Endothelial cell of hepatic sinusoid (primary cell): Measurements from ENCODE around the gene LTBP1.
"Not testable (repeated sequence)": the region's sequence is repeated elsewhere in the genome, so short reads cannot be mapped to it uniquely, and the experiment has no call there.

Source experiments
- in situ Hi-C: cut with HindIII; loops from 2 replicates; pipeline ENCODE4 v1.10.0; 2017; ENCODE audit warnings: low sequenced_read_pairs

Gene LTBP1

DNA sequence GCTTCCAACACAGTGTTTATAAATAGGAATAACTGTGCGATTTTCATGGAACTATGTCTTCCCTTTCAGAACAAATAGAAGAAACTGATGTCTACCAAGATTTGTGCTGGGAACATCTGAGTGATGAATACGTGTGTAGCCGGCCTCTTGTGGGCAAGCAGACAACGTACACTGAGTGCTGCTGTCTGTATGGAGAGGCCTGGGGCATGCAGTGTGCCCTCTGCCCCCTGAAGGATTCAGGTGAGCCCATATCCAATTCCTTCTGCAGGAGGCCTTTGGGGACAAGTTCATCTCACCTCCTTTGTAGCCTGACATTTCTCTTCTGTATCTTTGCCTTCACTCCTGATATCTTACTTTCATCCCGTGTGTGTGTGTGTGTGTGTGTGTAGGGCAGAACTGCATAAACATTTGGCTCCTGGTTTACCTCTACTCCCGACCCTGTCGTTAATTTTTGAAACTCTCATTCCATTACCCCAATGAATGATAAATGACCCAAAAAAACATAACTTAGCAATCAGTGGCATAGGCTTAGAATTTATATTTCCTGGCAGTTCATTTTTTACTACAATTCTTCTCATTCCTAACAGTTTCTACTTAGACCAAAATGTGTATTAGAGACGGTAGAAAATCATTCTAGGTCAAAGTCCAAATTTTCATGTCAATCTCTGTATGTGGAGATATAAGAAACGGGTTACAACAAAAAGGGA is 418.7 kb downstream of the LTBP1 start:
- in situ Hi-C loops, result no loop called here

DNA sequence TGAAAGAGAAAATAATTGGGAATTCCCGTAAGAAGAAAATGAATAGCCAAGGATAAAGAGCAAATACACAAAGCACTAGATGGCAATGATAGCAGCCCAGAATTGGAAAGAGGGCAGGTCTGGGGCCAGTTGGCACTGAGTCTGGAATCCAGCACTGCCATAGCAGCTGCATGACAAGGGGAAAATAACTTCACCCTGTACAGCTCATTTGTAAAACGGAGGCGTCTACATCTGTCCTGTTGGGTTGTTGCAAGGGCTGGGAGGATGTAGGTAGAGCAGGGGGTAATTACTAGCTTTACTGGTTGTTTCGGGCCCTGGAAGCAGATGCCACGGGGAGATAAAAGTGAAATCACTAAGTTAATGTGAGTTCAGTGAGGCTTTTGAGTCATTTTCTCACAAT is 419.7 kb downstream of the LTBP1 start:
- in situ Hi-C loops, result no loop called here

DNA sequence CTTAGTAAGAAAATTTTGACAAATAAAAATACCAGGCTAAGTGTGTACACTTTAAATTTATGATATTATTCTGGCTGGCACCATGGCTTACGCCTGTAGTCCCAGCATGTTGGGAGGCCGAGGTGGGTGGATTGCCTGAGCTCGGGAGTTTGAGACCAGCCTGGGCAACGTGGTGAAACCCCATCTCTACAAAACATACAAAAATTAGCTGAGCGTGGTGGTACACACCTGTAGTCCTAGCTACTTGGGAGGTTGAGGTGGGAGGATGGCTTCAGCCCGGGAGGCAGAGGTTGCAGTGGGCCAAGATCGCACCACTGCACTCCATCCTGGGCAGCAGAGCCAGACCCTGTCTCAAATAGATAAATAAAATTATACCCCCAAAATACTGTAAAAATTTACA is 421.8 kb downstream of the LTBP1 start:
- in situ Hi-C loops, result not testable (repeated sequence)

GRCh38 chr2:33369191-33369590 is 422.4 kb downstream of the LTBP1 start:
- in situ Hi-C loops, result no loop called here

DNA sequence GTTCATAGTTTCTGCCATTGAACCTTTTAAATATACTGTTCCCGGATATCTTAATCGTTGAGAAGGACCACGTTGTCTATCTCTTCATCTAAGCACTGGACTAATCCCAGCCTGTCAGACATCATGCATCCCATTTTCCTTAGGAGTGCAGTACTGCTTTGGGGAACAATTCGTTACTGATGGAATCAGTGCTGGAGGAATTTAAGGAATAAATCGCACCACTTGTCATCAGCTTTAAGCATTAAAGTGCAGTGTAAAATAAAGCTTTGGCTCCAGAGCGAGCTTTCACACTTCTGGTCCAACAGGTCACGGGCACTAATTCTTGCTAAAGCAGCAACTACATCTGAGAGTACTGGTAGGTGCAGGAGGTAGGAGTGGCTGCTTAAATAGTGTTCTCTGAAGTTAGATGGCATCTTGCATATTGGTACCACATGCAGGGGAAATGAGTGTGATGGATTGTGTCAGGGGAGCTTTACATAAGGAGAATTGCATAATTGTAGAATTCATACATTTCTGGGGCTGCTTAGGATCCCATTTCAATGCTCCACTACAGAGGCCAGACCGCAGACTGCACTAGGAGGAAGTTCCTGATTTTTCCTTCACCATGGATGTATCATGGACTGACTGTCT is 424.0 kb downstream of the LTBP1 start:
- in situ Hi-C loops, result loop anchor here (5.0 kb wide), 2 partner anchors 183 to 423 kb away; partner anchors contain the start of gene LTBP1

DNA sequence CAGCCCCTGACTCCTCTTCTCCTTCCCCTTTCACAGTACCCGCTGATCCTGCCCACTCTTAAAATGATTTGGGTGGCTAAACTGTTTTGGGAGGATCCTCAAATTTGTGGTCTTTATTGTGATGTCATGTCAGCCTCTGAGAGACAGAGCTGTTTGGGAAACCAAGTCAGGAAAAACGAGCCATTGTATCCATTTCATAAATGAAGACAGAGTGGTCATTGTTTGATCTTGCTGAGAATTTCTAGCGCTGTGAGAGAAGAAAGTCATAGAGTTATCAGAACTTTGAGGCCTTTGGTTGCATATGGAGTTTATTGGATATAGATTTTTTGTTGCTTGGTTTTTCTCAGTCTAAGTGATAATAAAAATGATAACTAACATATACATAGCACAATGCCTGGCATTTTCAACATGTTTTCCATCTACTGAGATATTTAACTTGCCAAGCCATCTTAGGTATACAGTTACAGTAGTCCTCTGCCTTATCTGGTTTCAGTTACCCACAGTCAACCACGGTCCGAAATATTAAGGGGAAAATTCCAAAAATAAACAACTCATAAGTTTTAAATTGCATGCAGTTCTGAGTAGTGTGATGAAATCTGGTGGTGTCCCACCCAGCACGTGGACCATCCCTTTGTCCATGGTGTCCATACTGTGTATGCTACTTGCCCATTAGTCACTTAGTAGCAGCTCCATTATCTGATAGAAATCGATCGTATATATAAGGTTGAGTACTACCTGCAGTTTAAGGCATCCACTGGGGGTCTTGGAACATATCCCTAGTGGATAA is 424.7 kb downstream of the LTBP1 start:
- in situ Hi-C loops, result loop anchor here (5.0 kb wide), 2 partner anchors 184 to 424 kb away; partner anchors contain the start of gene LTBP1

DNA sequence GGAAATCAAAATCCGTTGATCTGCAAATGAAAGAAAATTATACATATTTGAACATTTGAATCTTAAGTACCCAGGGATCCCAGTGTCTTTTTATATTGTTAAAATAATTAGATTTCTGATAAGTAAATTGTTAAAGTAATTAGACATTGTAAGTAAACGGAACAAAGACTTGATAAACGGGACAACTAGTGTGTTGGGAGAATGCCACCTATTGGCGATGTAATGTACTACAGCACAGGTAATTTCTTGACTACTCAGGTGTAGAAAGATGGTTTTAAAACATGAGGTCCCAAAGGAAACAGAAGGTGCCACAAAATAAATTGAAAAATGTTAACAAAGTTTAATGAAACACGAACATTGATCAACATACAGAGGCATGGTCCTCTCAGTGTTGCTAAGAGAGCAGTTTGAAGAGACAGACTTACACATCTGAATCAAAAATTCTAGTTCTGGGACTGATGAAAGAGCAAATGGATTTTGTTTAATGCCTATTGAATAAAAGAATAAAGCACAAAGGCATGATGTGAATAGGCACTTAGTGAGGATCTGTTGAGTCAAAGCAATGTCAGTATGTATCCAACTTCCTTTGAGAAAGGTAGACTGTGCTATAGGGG is 426.3 kb downstream of the LTBP1 start:
- in situ Hi-C loops, result loop anchor here (5.0 kb wide), 2 partner anchors 186 to 426 kb away; partner anchors contain the start of gene LTBP1

- in situ Hi-C loops, result loop anchor here (5.0 kb wide), 2 partner anchors 187 to 427 kb away; partner anchors contain the start of gene LTBP1
These were observed 427.2 kb downstream of the LTBP1 start for GRCh38 chr2:33373986-33374385.

GRCh38 chr2:33375054-33375453 is 428.3 kb downstream of the LTBP1 start:
- in situ Hi-C loops, result loop anchor here (5.0 kb wide), 2 partner anchors 93 to 593 kb away; no protein-coding TSS in a partner anchor

DNA sequence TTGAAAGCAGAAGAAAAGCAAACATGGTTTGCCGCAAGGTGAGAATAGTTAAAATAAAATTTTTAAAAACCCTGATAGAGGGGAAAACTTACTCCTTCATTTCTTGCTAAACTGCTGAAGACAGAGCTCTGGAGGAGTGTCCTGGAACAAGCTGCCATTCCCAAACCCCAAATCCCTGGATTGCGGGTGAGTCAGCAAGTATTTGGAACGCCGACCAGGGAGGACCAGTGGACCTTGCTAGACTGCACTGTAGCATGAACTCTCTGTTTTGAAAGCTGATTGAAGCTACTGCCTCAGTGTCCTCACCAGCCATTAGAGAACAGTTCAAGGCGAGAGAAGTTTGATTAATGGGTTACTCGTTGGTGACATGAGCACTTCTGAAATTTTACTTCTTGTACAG is 430.3 kb downstream of the LTBP1 start:
- in situ Hi-C loops, result loop anchor here (5.0 kb wide), 2 partner anchors 95 to 595 kb away; no protein-coding TSS in a partner anchor

GRCh38 chr2:33378556-33379210 is 431.9 kb downstream of the LTBP1 start:
- in situ Hi-C loops, result loop anchor here (5.0 kb wide), 2 partner anchors 96 to 596 kb away; no protein-coding TSS in a partner anchor

DNA sequence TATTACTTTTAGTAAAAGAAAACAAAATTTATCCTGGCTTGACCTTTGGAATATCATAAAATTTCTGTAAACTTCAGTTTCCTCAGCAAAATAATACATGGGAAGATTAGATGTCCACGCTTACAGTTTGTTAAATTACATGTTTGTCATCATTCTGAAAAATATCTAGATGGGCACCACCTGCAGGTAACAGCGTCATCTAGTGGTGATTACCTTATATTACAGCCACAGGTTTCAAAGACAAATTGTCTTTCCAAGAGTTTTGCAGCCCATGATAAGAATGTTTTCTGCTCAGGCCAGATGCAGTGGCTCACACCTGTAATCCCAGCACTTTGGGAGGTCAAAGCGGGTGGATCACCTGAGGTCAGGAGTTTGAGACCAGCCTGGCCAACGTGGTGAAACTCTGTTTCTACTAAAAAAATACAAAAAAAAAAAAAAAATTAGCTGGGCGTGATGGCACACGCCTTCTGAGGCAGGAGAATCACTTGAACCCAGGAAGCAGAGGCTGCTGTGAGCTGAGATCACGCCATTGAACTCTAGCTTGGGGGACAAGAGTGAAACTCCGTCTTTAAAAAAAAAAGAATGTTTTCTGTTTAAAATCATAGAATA is 433.4 kb downstream of the LTBP1 start:
- in situ Hi-C loops, result no loop called here

DNA sequence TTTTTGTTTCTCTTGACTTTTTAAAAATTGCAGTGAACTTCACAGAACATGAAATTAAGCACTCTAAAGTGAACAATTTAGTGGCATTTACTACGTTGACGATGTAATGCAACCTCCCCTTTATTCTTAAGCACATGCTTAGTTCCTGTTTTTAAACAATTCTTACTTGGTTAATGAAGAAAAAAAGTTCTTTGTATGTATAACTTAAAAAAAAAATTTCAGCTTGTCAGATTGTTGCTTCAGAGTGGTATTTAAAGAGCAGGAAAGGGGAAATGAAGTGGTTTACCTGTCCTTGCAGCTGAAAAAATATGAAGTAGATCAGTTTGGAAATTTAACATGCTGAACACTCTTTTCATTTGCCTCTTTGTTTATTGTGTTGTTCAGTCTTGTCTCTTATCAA is 434.0 kb downstream of the LTBP1 start:
- in situ Hi-C loops, result no loop called here

GRCh38 chr2:33381301-33381858 is 434.6 kb downstream of the LTBP1 start:
- in situ Hi-C loops, result no loop called here

DNA sequence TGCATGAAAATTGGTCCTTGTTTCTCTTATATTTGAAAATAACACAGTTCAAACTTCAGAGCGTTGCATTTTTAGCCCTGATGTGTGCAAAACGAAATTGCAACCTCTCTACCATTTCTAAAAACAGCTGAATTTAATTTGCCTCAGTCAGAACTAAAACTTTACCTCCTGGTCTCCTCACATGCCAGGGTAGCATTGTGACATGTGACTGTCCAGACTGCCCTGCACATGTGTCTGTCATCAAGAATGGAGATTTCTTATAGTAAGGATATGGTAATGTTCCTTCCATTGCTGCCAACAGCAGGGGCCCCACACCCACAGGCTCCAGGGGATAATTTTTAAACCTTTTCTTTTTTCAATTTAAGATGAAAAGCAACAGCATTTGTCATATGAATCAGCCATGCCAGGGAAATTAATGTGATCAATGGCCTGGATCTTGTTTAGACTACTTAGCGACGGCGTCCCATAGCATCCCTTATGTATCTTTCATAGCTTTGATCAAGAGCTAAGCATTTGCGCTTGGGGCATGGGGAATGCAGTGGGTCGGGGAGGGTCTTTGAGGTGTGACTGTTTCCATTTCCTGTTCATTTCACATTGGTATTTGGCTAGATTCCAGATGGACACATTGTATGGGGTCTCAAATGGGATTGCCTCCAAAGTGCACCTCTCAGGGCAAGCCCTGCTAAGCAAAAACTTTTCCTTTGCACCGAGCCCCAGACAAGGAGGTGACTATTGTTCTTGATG is 437.3 kb downstream of the LTBP1 start:
- in situ Hi-C loops, result no loop called here

DNA sequence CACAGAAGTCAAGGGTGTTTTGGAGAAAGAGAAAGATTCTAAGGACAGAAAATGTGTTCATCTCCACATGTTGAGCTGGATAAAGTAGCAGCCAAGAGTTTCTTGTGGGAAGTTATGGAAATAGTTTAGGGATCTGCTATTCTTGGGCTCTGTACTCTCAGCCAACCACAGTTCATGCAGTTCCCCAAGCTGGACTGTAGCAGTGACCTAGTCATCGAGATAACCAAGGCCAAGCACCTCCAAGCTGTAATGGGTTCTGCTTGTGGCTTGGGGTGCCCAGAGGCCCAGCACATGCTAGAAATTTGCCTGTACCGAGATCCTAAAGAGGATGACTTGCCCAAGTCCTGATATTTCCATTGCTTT is 437.8 kb downstream of the LTBP1 start:
- in situ Hi-C loops, result no loop called here

DNA sequence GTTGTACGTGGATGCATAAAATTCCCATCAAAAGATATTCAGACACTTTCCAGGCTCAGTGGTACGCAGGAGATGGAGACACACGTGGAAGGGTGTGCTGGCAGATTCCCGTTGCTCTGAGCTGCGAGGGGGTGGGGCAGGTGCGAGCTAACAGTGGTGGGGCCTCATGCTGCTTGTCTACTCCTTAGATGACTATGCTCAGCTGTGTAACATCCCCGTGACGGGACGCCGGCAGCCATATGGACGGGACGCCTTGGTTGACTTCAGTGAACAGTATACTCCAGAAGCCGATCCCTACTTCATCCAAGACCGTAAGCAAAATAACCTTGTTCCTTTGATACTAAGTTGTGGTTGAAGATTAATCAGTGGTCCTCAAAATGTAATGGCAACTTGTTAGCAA is 442.2 kb downstream of the LTBP1 start:
- in situ Hi-C loops, result no loop called here

DNA sequence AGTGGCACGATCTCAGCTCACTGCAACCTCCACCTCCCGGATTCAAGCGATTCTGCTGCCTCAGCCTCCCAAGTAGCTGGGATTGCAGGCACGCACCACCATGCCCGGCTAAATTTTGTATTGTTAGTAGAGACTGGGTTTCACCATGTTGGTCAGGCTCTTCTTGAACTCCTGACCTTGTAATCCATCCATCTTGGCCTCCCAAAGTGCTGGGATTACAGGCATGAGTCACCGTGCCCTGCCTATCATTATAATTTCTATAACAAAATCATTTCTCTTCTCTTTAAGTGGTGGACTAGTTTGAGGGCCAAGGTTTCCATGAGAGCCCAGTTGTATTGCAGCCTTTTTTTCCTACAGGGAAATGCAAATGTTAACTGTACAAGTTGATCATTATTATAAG is 442.9 kb downstream of the LTBP1 start:
- in situ Hi-C loops, result not testable (repeated sequence)
